ENCODE data around the gene ADRA2C.

Gene ADRA2C

DNA sequence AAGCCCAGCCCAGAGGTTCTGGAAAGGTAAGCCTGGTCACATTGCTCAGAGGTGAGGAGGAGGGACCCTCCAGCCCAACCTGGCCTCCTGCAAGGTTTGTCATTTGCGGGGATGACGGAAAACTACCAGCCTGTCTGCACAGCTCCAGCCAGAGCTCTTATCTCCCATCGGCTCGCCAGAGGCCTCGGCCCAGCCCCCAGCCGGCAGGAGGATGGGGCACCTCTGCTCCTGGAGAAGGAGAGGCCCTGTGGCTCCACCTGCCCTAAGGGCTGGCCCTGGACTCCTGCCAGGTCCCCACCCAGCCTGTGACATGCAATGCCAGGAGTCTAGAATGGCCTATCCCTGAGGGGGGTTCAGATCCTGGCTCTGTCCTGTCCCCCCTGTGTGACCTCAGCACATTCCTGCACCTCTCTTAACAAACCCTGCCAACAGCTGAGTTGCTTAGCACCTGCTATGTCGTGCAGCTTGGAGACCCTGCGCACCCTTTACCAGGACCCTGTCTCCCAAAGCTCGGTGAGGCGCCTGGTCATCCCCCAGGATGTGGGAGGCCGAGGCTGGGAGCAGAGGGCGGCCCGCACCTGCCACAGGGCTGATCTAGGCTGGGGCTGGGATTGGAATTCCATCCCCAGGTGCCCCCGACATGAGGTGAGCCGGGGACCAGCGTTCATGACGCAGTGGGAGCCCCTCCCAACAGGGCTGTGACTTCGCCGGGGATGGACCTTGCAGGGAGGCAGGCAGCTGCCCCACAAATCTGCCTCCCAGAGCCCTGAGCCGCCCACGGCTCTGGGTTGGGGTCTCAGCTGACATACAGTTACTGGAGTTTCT lies 14.4 kb downstream of the ADRA2C start:
- H3K27ac ChIP-seq: no peak overlapping the region
- TF ChIP-seq, protein P1, sequence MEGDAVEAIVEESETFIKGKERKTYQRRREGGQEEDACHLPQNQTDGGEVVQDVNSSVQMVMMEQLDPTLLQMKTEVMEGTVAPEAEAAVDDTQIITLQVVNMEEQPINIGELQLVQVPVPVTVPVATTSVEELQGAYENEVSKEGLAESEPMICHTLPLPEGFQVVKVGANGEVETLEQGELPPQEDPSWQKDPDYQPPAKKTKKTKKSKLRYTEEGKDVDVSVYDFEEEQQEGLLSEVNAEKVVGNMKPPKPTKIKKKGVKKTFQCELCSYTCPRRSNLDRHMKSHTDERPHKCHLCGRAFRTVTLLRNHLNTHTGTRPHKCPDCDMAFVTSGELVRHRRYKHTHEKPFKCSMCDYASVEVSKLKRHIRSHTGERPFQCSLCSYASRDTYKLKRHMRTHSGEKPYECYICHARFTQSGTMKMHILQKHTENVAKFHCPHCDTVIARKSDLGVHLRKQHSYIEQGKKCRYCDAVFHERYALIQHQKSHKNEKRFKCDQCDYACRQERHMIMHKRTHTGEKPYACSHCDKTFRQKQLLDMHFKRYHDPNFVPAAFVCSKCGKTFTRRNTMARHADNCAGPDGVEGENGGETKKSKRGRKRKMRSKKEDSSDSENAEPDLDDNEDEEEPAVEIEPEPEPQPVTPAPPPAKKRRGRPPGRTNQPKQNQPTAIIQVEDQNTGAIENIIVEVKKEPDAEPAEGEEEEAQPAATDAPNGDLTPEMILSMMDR (conservative IDR thresholded peaks at IDR 0.05): no peak
- no peak for TF ChIP-seq ZFX (IDR thresholded peaks at IDR 0.05)

DNA sequence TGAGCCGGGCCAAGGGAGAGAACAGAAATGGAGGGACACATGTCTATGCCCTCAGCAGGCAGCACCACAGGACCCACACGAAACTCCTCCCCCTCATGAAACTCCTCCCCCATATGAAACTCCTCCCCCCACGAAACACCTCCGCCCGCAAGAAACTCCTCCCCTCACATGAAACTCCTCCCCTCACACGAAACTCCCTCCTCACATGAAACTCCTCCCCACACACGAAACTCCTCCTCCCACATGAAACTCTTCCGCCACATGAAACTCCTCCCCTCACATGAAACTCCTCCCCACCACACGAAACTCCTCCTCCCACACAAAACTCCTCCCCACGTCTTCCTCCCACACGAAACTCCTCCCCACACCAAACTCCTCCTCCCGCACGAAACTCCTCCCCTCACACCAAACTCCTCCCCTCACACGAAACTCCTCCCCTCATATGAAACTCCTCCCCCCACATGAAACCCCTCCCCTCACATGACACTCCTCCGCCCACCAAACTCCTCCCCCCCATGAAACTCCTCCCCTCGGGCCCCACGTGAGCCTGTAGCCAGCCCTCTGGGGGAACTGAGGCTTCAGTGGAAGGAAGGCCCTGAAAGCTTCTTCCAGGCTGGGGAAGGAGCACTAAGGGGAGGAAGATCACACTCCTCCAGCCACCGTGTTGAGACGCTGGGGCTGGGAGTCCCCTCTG lies 15.2 kb downstream of the ADRA2C start:
- no peak for TF ChIP-seq ZFX (IDR thresholded peaks at IDR 0.05)
- TF ChIP-seq, protein P1 (conservative IDR thresholded peaks at IDR 0.05): no peak
- H3K27ac ChIP-seq: no peak overlapping the region

DNA sequence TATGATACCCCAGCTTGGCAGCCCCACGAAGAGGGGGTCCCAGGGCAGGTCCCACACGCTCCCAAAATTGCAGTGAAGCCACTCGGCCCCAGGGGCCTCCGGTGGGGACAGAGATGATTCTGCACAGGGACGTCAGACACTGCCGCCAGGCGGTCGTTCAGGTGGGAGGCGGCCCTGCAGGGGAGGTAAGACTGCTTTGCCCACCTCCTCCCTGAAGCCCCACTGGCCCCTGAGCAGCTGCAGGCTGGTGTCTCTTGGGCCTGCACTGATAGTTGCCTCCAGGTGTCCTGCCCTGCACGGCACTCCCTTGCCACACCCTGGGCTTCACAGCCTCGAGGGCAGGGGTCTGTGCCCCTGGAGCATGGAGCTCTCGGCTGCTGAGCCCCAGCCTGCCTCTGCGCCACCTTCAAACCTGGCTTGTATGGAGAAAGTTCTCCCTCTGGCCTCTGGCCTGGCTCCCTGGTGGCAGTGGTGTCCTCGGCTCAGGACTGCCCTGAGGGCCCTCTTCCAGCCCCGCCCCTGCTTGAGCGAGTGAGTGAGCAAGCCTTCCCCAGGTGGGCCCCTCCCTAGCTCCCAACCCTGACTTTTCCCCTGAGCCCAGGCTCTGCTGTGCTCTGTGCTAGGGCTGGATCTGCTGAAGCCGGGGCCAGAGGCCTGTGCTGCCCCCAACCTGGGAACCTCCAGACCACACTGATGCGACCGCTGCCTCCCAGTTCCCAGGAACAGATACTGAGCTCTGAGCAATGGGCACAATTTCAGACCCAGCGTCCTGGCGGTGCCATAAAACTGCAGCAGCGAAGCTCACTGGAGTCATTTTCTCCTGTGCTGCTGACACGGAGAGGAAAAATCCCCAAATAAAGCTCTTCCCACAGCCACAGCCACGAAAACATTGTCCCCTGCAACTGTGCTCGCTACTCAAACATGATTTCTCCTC lies 16.1 kb downstream of the ADRA2C start:
- TF ChIP-seq, protein P1 (conservative IDR thresholded peaks at IDR 0.05): no peak
- no peak for TF ChIP-seq ZFX (IDR thresholded peaks at IDR 0.05)
- no peak overlapping the region for H3K27ac ChIP-seq

DNA sequence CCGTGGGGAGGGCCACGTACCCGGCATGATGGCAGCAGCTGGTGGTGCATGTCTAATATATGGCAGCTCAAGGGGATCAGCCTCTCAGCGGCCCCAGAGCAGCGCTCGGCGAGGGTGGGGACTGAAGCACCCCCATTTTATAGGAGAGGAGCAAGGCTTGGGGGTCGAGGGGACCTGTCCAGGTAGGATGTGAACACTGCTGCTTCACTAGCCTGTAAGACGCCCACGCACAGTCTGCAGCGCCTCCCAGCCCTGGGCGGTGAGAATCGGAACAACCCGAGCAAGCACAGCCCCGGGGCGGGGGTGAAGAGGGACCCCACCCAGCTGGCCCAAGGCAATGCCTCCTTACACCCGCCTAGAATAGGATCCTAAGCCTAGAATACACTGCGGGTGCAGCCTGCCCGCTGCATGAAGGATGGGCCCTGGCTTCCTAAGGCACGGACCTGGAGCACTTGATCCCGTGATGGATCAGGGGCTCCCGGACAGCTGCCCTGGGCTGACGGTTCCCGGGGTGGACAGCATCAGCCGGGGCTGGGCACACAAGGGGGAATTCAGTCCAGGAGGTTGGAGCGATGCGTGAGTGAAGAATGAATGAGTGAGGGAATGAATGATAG lies 17.6 kb downstream of the ADRA2C start:
- no peak overlapping the region for H3K27ac ChIP-seq
- TF ChIP-seq, protein P1 (conservative IDR thresholded peaks at IDR 0.05): no peak
- no peak for TF ChIP-seq ZFX (IDR thresholded peaks at IDR 0.05)

DNA sequence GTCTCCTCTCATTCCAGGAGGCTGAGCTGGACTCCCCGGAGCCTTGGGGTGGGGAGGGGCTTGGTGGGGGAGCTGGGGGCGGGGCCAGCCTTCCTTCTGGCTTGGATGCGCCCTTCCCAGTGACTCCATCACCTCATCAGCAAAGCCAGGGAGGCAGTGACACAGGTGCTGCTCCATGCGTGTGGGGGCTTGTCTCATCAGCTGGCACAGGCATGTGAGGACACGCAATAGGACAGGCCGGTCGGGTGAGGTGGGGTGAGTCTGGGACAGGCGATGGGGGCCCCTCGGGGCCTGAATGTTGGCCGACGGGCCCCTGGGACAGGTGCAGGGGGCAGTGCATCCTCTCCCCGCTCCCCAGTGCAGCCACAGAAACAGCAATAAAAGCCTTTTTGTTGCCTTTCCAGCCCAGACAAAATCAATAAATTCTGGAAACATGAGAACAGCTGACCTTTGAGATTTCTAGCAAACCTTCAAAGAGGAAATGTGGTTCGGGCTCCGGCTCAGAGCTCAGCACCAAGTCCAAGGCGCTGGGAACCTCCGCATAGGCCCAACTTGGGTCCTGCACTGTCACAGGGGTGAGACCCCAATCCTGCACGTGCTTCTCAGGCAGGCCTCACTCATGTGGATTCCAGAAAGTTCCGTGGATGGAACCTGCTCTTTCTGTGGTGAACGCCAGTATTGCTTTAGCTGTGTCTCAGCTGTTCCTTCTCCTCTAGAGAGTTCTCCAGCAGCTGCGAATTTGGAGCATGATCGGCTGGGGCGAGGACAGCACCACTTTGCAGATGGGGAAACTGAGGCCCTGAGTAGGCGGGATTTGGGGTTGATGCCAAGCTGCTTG lies 18.5 kb downstream of the ADRA2C start:
- TF ChIP-seq, protein P1 (conservative IDR thresholded peaks at IDR 0.05): no peak
- TF ChIP-seq ZFX (IDR thresholded peaks at IDR 0.05): no peak
- H3K27ac ChIP-seq: no peak overlapping the region

DNA sequence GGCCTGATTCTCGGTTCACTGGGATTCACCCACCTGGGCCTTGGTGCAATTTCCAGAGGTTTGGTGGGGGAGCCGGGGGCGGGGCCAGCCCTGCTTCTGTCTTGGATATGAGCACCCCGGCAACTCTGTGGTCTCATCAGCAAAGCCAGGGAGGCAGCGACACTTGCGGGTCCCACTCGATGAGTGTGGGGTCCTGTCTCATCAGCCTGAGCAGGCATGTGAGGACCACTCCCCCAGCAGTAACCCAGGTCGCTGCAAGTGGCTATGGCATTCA lies 19.0 kb downstream of the ADRA2C start:
- no peak overlapping the region for H3K27ac ChIP-seq
- no peak for TF ChIP-seq ZFX (IDR thresholded peaks at IDR 0.05)
- TF ChIP-seq, protein P1 (conservative IDR thresholded peaks at IDR 0.05): no peak
